GM19035 (cell line): ENCODE data around the gene TACR2.

Source experiments
- ATAC-seq: cut with Tn5 transposase; IDR thresholded peaks from one replicate; pipeline ENCODE4 v1.9.1; 2021; ENCODE audit not compliant: unreplicated experiment

TACR2 gene

GRCh38 chr10:69421611-69422308 is 5.0 kb upstream of the TACR2 start:
- no peak for ATAC-seq

GRCh38 chr10:69419744-69420126 is 3.0 kb upstream of the TACR2 start:
- no peak for ATAC-seq

GRCh38 chr10:69419096-69419743 is 2.5 kb upstream of the TACR2 start:
- ATAC-seq = no peak

GRCh38 chr10:69418052-69418752 is 1.5 kb upstream of the TACR2 start:
- ATAC-seq = no peak

GRCh38 chr10:69417542-69417941 is 824 bp upstream of the TACR2 start:
- ATAC-seq = no peak

- ATAC-seq = no peak
Observed at GRCh38 chr10:69415951-69416350, 767 bp downstream of the TACR2 start.

- ATAC-seq = no peak
Observed at GRCh38 chr10:69415049-69415448, 1.7 kb downstream of the TACR2 start.

GRCh38 chr10:69414036-69415018 is 2.4 kb downstream of the TACR2 start:
- ATAC-seq = no peak

GRCh38 chr10:69413221-69413865 is 3.4 kb downstream of the TACR2 start:
- no peak for ATAC-seq

GRCh38 chr10:69412232-69412790 is 4.4 kb downstream of the TACR2 start:
- no peak for ATAC-seq

GRCh38 chr10:69411476-69411875 is 5.2 kb downstream of the TACR2 start:
- ATAC-seq = no peak

GRCh38 chr10:69410487-69410886 is 6.2 kb downstream of the TACR2 start:
- ATAC-seq = no peak

GRCh38 chr10:69409968-69410367 is 6.8 kb downstream of the TACR2 start:
- ATAC-seq = no peak

- no peak for ATAC-seq
Observed at GRCh38 chr10:69409176-69409495, 7.6 kb downstream of the TACR2 start.

GRCh38 chr10:69408318-69409175 is 8.2 kb downstream of the TACR2 start:
- ATAC-seq = peak; percentile 85

- ATAC-seq = no peak
Observed at GRCh38 chr10:69407621-69408301, 9.0 kb downstream of the TACR2 start.

GRCh38 chr10:69406816-69407580 is 9.7 kb downstream of the TACR2 start:
- no peak for ATAC-seq

GRCh38 chr10:69406302-69406811 is 10.4 kb downstream of the TACR2 start:
- ATAC-seq = no peak
